Omental fat pad (tissue), 4 donors: ENCODE data around the gene IRF8. TPM values are rescaled to one million over a fixed set of nuclear protein-coding genes. Genes with fewer than 3 reads are reported as not detected.

Experiments used
- ATAC-seq: fragments of 150-250 bp; one replicate; pipeline ENCODE4 v1.9.1; 2016; ENCODE audit warnings: mild to moderate bottlenecking, moderate library complexity; ENCODE audit not compliant: low FRiP score
- DNase-seq: peaks from one replicate; pipeline ENCODE4 v3.0.0-alpha.2; 2019; ENCODE audit warnings: low spot score
- total RNA-seq, 4 donors: library from RNA; depleted of rRNA; stranded (reverse); fragments of >200 nt; gene quantifications; one replicate each; pipeline ENCODE4 v1.1.0, GENCODE V29; 2016
- TF ChIP-seq, protein P1 (sequence below), 3 donors: fragments of 450-650 bp; IDR thresholded peaks; one replicate each; pipeline ENCODE4 v1.5.1; 2016 to 2017; ENCODE audit warnings: antibody characterized with exemption in 3 of 3, mild to moderate bottlenecking in 3 of 3, moderate library complexity in 2 of 3

The IRF8 gene
- total RNA-seq, 4 donors from 2014 or later, result 32.5 to 134 (median 65.8) TPM

DNA sequence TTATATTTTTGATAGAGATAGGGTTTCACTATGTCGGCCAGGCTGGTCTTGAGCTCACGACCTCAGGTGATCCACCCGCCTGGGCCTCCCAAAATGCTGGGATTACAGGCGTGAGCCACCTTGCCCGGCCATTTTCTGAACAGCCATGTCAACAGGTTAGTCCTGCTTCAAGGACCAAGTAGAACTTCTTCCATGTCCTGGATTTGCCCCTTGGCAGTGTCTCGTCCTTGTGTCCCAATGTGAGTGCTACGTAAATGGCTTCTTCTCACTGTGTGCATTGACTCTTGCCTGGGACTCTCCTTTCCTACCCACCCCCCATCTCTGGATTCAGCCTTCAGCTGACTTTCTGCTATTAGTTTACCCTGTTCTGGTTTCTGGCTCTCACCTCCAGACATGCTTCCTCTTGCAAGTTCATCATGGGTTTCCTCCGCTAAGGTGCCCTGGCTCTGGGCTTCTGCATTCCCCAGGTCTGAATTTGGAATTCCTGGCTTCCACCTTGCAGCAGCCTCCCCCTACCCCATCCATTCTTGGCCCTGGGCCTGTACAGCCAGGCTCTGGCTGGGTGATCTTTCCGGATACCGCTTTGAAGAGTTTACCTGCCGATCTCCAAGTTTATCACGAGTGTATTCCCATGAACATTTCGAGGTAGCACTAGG lies 14.0 kb upstream of the IRF8 start:
- ATAC-seq (no peak), DNase-seq (no peak)
- TF ChIP-seq, protein P1, sequence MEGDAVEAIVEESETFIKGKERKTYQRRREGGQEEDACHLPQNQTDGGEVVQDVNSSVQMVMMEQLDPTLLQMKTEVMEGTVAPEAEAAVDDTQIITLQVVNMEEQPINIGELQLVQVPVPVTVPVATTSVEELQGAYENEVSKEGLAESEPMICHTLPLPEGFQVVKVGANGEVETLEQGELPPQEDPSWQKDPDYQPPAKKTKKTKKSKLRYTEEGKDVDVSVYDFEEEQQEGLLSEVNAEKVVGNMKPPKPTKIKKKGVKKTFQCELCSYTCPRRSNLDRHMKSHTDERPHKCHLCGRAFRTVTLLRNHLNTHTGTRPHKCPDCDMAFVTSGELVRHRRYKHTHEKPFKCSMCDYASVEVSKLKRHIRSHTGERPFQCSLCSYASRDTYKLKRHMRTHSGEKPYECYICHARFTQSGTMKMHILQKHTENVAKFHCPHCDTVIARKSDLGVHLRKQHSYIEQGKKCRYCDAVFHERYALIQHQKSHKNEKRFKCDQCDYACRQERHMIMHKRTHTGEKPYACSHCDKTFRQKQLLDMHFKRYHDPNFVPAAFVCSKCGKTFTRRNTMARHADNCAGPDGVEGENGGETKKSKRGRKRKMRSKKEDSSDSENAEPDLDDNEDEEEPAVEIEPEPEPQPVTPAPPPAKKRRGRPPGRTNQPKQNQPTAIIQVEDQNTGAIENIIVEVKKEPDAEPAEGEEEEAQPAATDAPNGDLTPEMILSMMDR (IDR thresholded peaks at IDR 0.05), result no peak

DNA sequence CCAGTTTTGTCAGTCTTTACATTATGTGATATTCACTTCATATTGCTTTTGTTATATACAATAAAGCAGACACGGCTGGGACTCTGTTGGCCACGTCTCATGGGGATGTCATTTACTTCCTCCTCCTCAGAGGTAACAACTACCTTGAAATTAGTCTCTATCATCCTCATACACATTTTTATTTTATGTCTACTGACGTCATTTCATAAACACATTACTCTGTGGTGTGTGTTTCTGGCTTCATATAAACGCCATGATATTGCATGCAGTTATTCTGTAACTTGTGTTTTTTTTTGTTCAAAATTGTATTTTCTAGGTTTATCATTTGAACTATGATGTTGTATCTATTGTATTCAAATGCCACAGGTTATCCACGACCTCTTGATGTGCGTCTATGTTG lies 13.4 kb upstream of the IRF8 start:
- DNase-seq (no peak), ATAC-seq (no peak)
- TF ChIP-seq, protein P1 (IDR thresholded peaks at IDR 0.05), result no peak

DNA sequence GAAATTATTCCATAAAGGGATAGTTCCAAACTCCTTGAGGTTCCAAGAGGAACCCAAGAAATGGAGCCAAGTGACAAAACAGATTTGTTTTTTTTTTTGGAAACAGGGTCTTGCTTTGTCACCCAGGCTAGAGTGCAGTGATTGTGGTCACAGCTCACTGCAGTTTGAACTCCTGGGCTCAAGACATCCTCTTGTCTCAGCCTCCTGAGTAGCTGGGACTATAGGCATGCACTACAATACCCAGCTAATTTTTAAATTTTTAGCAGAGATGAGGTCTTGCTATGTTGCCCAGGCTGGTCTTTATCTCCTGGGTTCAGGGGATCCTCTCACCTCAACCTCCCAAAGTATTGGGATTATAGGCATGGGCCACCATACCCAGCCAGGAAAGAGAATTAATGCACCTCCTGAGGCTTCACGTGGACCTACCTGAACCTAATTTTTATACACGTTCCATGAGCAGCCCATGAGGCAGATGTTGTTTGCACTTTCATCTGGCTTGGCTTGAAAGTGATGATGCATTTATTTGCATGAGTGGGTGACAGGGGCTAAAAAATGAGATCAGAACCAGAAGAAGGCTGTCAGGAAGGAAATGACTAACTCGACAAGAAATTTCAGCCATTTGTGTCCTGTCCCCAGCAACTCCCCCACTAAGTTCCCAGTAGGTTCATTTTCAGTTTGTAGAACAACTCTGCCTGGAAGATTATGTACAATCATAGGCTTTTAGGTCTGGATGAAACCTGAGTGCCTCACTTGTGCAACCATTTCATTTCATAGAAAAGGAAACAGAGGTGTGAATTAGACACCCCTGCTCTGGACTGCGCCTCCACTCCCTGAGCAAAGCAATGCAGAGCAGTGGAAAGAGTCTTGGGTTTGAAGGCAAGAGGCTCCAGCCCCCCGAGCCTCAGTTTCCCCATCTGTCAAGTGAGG lies 10.3 kb upstream of the IRF8 start:
- ATAC-seq (peak; percentile 28), DNase-seq (no peak)
- TF ChIP-seq, protein P1 (IDR thresholded peaks at IDR 0.05), result no peak

DNA sequence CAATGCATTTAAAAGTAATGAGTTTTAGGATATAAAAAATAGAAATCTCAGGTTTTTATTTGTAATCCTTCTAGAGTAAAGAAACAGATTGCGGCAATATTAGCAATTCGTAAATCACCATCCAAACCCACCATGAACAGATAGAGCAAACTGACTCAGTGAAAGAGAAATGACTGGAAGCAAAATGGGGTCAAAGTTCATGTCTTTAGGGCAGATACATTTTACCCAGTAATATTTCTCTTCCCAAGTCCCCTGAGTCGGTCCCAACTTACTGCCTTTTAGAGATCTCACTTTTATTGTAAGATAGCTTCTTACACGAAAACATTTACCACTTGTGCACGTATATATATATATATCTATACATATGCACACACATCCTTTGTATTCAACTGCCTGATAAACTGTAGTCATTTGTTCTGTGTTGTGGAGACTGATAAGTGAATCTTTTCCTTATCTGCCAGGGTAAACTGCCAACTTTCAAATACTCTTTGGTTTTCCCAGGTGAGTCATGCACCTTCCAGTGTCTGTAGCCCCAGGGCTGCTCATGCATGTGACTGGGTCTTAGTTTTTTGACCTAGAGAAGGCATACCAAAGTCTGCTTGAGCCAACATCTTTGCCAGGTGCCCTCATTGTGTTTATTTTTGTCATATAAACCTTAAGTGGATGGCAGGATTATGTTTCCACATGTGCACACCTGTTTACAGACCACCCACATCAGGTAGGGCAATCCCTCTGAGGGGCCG lies 7.8 kb upstream of the IRF8 start:
- TF ChIP-seq, protein P1 (IDR thresholded peaks at IDR 0.05), result no peak
- DNase-seq, result no peak
- ATAC-seq, result no peak

DNA sequence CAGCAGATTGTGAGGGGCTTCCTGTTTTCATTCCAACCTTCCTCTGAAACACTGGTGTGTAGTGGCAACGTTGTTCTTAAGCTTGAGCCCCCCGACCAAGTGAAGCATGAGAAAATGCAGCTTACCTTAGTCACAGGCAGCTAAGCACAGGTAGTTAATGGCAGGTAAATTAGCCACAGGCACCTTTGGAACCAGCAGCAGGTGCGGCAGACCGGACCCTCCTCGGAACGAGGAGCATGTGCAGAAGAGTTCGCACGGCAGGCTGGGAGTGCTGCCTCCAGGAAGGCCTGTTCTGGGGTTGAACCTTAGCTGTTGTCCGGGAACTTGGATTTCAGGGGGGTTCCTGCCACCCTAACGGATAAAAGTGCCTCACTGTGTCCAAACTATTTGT lies 7.2 kb upstream of the IRF8 start:
- TF ChIP-seq, protein P1 (IDR thresholded peaks at IDR 0.05), result no peak
- ATAC-seq, result no peak
- DNase-seq, result no peak

DNA sequence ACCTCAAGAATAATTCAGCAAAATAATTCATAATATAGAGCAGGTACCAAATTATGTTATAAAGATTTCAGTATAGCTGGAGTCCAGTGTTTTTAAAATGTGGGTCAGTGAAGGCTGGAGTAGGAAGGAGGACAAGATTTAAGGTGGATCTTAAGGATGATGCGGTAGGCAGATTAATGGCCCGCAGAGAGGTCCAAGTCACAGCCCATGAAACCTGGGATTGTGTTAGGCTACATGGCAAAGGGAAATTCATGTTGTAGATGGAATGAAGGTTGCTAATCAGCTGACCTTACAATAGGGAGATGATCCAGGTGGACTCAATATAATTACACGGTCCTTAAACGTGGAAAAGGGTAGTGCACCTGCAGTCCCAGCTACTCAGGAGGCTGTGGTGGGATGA lies 6.2 kb upstream of the IRF8 start:
- ATAC-seq (no peak), DNase-seq (no peak)
- TF ChIP-seq, protein P1 (IDR thresholded peaks at IDR 0.05), result no peak
